RWPE2 (cell line): Measurements from ENCODE around the gene CALML6.
A peak's percentile ranks its signal among the peaks of the same experiment; 100 is the strongest.

Experiments
- ATAC-seq: fragments of 200-7000 bp; cut with Tn5 transposase; 3 replicates; pipeline ENCODE4 v1.9.1; 2021; ENCODE audit warnings: low read depth
- DNase-seq: peaks from one replicate; pipeline ENCODE4 v3.0.0-alpha.2; 2020; ENCODE audit warnings: low spot score
- H3K27ac ChIP-seq: fragments of 450-650 bp; 2 replicates; pipeline ENCODE4 v1.5.1; 2017; ENCODE audit warnings: mild to moderate bottlenecking; ENCODE audit not compliant: poor library complexity, severe bottlenecking
- H3K27me3 ChIP-seq: fragments of 250-450 bp; sonication (Bioruptor Pico); 2 replicates; pipeline ENCODE4 v1.5.1; 2021; ENCODE audit warnings: mild to moderate bottlenecking, moderate library complexity; ENCODE audit not compliant: insufficient read depth, poor library complexity, severe bottlenecking
- H3K36me3 ChIP-seq: fragments of 250-450 bp; sonication (Bioruptor Pico); 2 replicates; pipeline ENCODE4 v1.5.1; 2020; ENCODE audit warnings: low read depth, mild to moderate bottlenecking, moderate library complexity
- H3K4me1 ChIP-seq: fragments of 250-450 bp; sonication (Bioruptor Pico); 2 replicates; pipeline ENCODE4 v1.5.1; 2021; ENCODE audit warnings: mild to moderate bottlenecking, moderate library complexity; ENCODE audit not compliant: insufficient read depth, poor library complexity, severe bottlenecking
- H3K4me3 ChIP-seq: fragments of 250-450 bp; sonication (Bioruptor Pico); 2 replicates; pipeline ENCODE4 v1.5.1; 2021; ENCODE audit warnings: mild to moderate bottlenecking, moderate library complexity; ENCODE audit not compliant: severe bottlenecking
- H3K9me3 ChIP-seq: fragments of 250-450 bp; sonication (Bioruptor Pico); 2 replicates; pipeline ENCODE4 v1.5.1; 2021; ENCODE audit warnings: mild to moderate bottlenecking, moderate library complexity; ENCODE audit not compliant: severe bottlenecking
- TF ChIP-seq, protein P1 (sequence below): fragments of 450-650 bp; IDR thresholded peaks from one replicate; pipeline ENCODE4 v1.5.1; 2017; ENCODE audit warnings: mild to moderate bottlenecking, moderate library complexity; ENCODE audit not compliant: poor library complexity, severe bottlenecking

The CALML6 gene

DNA sequence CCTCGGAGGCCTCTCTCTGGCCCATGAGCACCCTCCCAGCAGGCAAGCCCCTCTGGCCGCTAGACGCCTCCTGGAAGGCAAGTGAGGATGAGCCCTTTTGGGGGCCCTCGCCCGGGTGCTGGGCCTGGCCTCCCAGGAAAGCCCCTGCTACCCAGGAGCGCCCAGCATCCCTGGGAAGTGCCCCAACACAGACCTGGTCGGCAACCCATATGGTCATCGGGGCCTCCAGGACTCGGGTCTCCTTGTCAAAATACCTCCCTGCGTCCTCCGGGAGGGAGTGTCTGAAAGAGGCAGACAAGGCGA lies 25.0 kb downstream of the CALML6 start:
- no peaks in the 10 kb centered on the region for H3K9me3 ChIP-seq
- no peak for ATAC-seq
- no peak overlapping the region for H3K4me3 ChIP-seq
- TF ChIP-seq, protein P1, sequence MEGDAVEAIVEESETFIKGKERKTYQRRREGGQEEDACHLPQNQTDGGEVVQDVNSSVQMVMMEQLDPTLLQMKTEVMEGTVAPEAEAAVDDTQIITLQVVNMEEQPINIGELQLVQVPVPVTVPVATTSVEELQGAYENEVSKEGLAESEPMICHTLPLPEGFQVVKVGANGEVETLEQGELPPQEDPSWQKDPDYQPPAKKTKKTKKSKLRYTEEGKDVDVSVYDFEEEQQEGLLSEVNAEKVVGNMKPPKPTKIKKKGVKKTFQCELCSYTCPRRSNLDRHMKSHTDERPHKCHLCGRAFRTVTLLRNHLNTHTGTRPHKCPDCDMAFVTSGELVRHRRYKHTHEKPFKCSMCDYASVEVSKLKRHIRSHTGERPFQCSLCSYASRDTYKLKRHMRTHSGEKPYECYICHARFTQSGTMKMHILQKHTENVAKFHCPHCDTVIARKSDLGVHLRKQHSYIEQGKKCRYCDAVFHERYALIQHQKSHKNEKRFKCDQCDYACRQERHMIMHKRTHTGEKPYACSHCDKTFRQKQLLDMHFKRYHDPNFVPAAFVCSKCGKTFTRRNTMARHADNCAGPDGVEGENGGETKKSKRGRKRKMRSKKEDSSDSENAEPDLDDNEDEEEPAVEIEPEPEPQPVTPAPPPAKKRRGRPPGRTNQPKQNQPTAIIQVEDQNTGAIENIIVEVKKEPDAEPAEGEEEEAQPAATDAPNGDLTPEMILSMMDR, result no peak
- no peak for DNase-seq
- H3K36me3 ChIP-seq, result no peaks in the 10 kb centered on the region
- no peak overlapping the region for H3K27ac ChIP-seq
- no peaks in the 10 kb centered on the region for H3K27me3 ChIP-seq
- no peaks in the 10 kb centered on the region for H3K4me1 ChIP-seq

DNA sequence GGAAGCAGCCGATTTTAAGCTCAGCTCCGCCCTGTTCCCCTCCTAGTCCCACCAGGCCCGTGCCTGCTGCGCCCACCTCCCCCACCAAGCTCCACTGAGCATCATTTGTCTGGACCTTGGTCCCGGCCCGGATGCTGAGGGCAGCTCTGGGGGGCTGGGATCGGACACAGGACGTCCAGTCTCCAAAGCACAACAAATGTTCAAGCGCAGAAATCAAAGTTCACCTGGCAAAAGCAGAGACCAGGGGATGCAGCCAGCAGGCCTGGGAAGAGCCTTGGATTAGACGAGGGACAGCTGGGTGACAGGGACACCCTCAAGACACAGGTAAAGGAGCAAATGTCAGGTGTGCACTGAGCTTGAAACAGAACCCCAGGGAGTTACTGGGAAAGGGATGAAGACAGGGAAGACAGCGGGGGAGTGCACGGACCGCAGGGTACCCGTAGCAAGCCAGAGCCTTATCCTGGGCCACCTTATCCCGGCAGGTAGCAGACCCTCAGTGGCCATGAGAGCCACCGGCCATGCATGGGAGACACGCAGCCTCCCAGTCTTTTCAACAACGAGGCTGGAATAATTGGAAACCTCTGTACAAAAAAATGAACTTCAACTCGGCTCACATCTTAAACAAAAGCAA lies 26.3 kb downstream of the CALML6 start:
- TF ChIP-seq, protein P1, result no peak
- DNase-seq, result no peak
- Histone ChIP-seq H3K27me3 (no peaks in the 10 kb centered on the region), H3K4me1 (no peaks in the 10 kb centered on the region), H3K4me3 (no peak overlapping the region), H3K9me3 (no peaks in the 10 kb centered on the region), H3K27ac (no peak overlapping the region), H3K36me3 (no peaks in the 10 kb centered on the region)
- no peak for ATAC-seq

- H3K36me3 ChIP-seq, result no peaks in the 10 kb centered on the region
- no peak for ATAC-seq
- TF ChIP-seq, protein P1, result no peak
- H3K4me1 ChIP-seq, result no peaks in the 10 kb centered on the region
- DNase-seq, result no peak
- no peaks in the 10 kb centered on the region for H3K27me3 ChIP-seq
- no peak overlapping the region for H3K27ac ChIP-seq
- H3K9me3 ChIP-seq, result no peaks in the 10 kb centered on the region
- no peak overlapping the region for H3K4me3 ChIP-seq
Measured at GRCh38 chr1:1941868-1942752, 27.1 kb downstream of the CALML6 start.

GRCh38 chr1:1942753-1943656 lies 27.9 kb downstream of the CALML6 start:
- no peaks in the 10 kb centered on the region for H3K4me1 ChIP-seq
- TF ChIP-seq, protein P1, result no peak
- peak; percentile 58 for DNase-seq
- no peaks in the 10 kb centered on the region for H3K36me3 ChIP-seq
- H3K4me3 ChIP-seq, result no peak overlapping the region
- ATAC-seq, result no peak
- no peaks in the 10 kb centered on the region for H3K9me3 ChIP-seq
- no peaks in the 10 kb centered on the region for H3K27me3 ChIP-seq
- H3K27ac ChIP-seq, result no peak overlapping the region
